Activated naive CD8-positive, alpha-beta T cell treated with anti-CD3 and anti-CD28 coated beads for 36 hours (primary cell): Measurements from ENCODE around the gene CREB3L2. TPM values are rescaled to one million over a fixed set of nuclear protein-coding genes. Genes with fewer than 3 reads are reported as not detected.
"Not testable (repeated sequence)": the region's sequence is repeated elsewhere in the genome, so short reads cannot be mapped to it uniquely, and the experiment has no call there.

Source experiments
- DNase-seq: peaks from one replicate; pipeline ENCODE4 v3.0.0; 2021
- H3K27ac Mint-ChIP-seq: one replicate; pipeline ENCODE4 v1.8.0; 2022; ENCODE audit warnings: mild to moderate bottlenecking, moderate library complexity, mixed read lengths
- H3K27me3 Mint-ChIP-seq: one replicate; pipeline ENCODE4 v1.8.0; 2022; ENCODE audit warnings: mild to moderate bottlenecking, mixed read lengths
- H3K36me3 Mint-ChIP-seq: one replicate; pipeline ENCODE4 v1.8.0; 2021; ENCODE audit warnings: mild to moderate bottlenecking, mixed read lengths
- H3K4me1 Mint-ChIP-seq: one replicate; pipeline ENCODE4 v1.8.0; 2021; ENCODE audit warnings: mixed read lengths
- H3K4me3 Mint-ChIP-seq: one replicate; pipeline ENCODE4 v1.8.0; 2022; ENCODE audit warnings: mild to moderate bottlenecking, moderate library complexity, mixed read lengths
- H3K9me3 Mint-ChIP-seq: one replicate; pipeline ENCODE4 v1.8.0; 2022; ENCODE audit warnings: mixed read lengths
- total RNA-seq, 2 experiments: library from RNA; stranded (reverse); gene quantifications; one replicate each; pipeline ENCODE4 v1.2.3, GENCODE V29; 2021

Gene CREB3L2, protein sequence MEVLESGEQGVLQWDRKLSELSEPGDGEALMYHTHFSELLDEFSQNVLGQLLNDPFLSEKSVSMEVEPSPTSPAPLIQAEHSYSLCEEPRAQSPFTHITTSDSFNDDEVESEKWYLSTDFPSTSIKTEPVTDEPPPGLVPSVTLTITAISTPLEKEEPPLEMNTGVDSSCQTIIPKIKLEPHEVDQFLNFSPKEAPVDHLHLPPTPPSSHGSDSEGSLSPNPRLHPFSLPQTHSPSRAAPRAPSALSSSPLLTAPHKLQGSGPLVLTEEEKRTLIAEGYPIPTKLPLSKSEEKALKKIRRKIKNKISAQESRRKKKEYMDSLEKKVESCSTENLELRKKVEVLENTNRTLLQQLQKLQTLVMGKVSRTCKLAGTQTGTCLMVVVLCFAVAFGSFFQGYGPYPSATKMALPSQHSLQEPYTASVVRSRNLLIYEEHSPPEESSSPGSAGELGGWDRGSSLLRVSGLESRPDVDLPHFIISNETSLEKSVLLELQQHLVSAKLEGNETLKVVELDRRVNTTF
- 10 to 100 TPM; 20.4 to 21.8 TPM for total RNA-seq

DNA sequence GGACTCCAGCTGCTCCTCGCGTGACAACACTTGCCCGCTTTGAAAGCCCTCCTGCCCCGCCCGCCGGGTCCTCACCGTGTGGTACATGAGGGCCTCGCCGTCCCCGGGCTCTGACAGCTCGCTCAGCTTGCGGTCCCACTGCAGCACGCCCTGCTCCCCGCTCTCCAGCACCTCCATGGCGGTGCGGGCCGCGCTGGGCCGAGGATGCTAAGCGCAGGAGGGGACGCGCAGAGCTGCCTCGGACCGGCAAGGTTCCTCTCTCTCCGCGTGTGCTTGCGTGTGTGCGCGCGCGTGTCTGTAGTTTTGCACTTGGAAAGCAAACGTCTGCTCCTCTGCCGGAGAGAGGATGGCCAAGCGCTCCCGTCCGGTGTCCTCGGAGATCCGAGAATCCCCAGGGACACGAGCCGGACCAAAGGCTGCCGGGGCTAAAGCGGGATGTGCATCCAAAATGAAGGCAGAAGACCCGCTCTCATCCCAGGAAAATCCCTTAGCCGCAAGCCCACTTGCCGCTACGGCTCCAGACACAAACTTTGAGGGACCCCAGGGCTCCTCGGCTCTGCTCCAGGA lies at the start of gene CREB3L2:
Gene CREB3L2 (minus strand): TSS at position 558 of the 567 bp plus-strand sequence. CDS start 381 bp downstream, at position 177.
- peak within 1 kb of the TSS; percentile 93 for H3K4me3 Mint-ChIP-seq
- H3K4me1 Mint-ChIP-seq: peaks cover 27% of the 10 kb centered on the region
- H3K36me3 Mint-ChIP-seq: peaks cover 8% of the 10 kb centered on the region
- peak; percentile 77 for DNase-seq
- no peaks in the 10 kb centered on the region for H3K9me3 Mint-ChIP-seq
- H3K27me3 Mint-ChIP-seq: no peaks in the 10 kb centered on the region
- peak within 1 kb of the TSS; percentile 94 for H3K27ac Mint-ChIP-seq

DNA sequence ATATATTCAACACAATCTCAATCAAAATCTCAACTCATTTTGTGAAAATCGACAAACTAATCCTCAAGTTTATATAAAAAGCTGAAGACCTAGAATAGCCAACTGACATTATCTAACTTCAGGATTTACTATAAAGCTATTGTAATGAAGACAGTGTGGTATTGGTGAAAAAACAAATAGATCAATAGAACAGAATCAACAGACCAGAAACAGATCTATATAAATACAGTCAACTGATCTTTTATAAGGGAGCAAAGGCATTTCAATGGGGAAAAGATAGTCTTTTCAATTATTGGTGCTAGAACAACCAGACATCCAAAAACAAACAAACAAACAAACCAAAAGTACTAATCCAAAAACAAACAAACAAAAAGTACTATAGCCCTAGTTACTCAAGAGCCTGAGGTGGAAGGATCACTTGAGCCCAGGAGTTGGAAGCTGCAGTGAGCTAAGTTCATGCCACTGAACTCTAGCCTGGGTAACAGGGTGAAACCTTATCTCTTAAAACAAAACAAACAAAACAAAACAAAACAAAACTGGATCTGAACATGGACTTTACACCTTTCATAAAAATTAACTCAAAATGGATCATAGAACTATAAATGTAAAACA lies 47.7 kb upstream of the CREB3L2 start:
- Mint-ChIP-seq H3K9me3 (peaks cover 2% of the 10 kb centered on the region), H3K27me3 (peaks cover 13% of the 10 kb centered on the region), H3K4me1 (no peaks in the 10 kb centered on the region), H3K4me3 (no peak overlapping the region), H3K36me3 (no peaks in the 10 kb centered on the region), H3K27ac (no peak overlapping the region)
- no peak for DNase-seq

DNA sequence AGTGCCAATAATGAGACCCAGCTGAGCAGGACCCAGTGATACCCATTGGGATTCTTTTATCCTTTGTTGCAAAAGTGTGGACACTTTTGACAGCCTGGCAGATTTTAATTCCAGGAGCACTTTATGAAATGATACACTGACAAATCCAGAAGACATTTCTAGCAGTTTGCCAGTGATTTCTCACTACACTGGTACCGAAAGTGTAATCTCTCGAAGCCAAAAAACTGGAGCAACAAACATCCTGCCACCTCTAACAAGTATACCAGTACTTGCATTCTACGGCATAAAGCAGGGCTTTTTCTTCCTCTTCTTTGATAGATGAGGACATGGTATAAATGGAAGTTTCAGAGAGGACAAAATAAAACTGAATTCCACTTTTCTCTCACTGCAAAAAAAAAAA lies 46.0 kb upstream of the CREB3L2 start:
- Mint-ChIP-seq H3K4me3 (no peak overlapping the region), H3K36me3 (no peaks in the 10 kb centered on the region), H3K27ac (no peak overlapping the region), H3K27me3 (peaks cover 13% of the 10 kb centered on the region), H3K4me1 (no peaks in the 10 kb centered on the region), H3K9me3 (peaks cover 2% of the 10 kb centered on the region)
- no peak for DNase-seq

DNA sequence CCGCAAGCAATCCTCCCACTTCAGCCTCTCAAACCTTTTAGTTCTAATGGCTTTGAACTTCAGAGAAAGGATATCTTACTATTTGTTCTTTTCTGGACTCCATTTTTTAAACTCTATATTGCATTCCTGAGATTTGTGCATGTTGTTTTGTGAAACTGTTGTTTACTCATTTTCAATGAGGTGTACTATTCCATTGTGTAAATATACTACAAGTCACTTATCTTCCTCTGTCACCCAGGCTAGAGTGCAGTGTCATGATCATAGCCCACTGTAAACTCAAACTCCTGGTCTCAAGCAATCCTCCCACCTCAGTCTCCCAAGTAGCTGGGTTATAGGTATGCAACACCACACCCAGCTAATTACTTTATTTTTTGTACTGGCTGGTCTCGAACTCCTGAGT lies 43.0 kb upstream of the CREB3L2 start:
- H3K4me1 Mint-ChIP-seq: no peaks in the 10 kb centered on the region
- H3K27ac Mint-ChIP-seq: no peak overlapping the region
- no peaks in the 10 kb centered on the region for H3K36me3 Mint-ChIP-seq
- H3K4me3 Mint-ChIP-seq: no peak overlapping the region
- H3K9me3 Mint-ChIP-seq: peaks cover 3% of the 10 kb centered on the region
- no peak for DNase-seq
- H3K27me3 Mint-ChIP-seq: peaks cover 11% of the 10 kb centered on the region

DNA sequence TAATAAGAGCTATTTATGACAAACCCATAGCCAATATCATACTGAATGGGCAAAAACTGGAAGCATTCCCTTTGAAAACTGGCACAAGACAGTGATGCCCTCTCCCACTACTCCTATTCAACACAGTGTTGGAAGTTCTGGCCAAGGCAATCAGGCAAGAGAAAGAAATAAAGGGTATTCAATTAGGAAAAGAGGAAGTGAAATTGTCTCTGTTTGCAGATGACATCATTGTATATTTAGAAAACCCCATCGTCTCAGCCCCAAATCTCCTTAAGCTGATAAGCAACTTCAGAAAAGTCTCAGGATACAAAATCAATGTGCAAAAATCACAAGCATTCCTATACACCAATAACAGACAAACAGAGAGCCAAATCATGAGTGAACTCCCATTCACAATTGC lies 38.2 kb upstream of the CREB3L2 start:
- H3K27me3 Mint-ChIP-seq: peaks cover 20% of the 10 kb centered on the region
- not testable (repeated sequence) for H3K27ac Mint-ChIP-seq, H3K4me3 Mint-ChIP-seq, H3K4me1 Mint-ChIP-seq, DNase-seq, H3K9me3 Mint-ChIP-seq, H3K36me3 Mint-ChIP-seq

DNA sequence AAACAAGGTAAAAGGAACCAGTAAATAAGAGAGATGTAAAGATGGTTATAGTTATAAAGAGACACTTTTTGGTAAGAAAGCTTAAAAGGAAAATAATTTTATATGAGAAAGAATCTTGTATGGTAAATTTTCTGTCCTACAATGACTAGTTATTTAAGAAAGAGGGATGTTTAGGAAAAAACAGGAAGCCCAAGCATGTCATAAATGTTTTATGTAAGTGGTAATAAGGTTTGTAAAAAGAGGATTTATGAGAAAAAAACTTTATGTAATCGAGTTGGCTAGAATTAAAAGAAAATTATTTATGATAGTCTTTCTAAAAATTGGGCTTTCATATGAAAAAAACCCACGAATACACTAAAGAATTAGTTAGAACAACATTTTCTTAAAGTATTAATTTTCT lies 34.2 kb upstream of the CREB3L2 start:
- Mint-ChIP-seq H3K27ac (no peak overlapping the region), H3K9me3 (peaks cover 8% of the 10 kb centered on the region), H3K4me3 (no peak overlapping the region), H3K36me3 (peaks cover 3% of the 10 kb centered on the region), H3K27me3 (peaks cover 16% of the 10 kb centered on the region), H3K4me1 (peaks cover 2% of the 10 kb centered on the region)
- DNase-seq: no peak

DNA sequence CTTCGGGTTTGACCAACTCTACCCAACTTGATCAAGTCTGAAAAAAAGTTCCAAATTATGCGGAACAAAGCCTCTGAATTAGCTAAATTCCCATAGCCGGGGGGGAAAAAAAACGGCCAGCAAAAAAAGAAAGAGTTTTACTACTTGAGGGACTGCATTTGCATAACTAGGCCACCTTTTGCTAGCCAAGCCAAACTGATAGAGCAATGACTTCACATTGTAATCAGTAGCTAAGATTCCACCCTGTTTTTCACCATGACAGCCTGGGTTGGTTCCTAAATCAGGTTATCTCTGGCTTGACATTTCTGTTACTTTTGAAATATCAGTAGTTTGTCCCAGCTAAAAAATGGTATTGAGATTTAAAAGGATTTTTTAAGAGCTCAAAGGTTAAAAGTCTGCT lies 31.4 kb upstream of the CREB3L2 start:
- H3K4me3 Mint-ChIP-seq: no peak overlapping the region
- H3K36me3 Mint-ChIP-seq: peaks cover 2% of the 10 kb centered on the region
- no peak overlapping the region for H3K27ac Mint-ChIP-seq
- DNase-seq: no peak
- H3K9me3 Mint-ChIP-seq: peaks cover 7% of the 10 kb centered on the region
- H3K27me3 Mint-ChIP-seq: peaks cover 6% of the 10 kb centered on the region
- peaks cover 2% of the 10 kb centered on the region for H3K4me1 Mint-ChIP-seq

DNA sequence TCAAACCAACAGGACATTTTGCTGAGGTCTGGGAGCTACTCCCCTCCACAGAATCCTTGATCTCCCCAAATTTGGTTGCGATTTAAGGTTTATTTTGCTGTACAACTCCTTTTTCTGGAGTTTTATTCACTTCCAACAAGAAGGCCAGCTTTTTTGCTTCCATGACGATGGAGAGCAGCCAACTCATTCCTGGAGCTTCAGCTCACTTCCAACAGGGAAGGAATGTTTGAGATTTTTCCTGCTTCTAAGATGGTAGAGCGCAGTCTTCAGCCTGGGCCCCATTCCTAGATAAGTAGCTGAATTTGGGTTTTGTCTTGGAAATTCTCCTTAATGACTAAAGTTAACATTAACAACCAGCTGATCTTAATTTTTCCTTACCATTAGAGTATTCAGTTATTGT lies 30.9 kb upstream of the CREB3L2 start:
- Mint-ChIP-seq H3K4me1 (peaks cover 2% of the 10 kb centered on the region), H3K4me3 (no peak overlapping the region), H3K36me3 (peaks cover 2% of the 10 kb centered on the region), H3K9me3 (peaks cover 7% of the 10 kb centered on the region), H3K27me3 (peaks cover 6% of the 10 kb centered on the region), H3K27ac (no peak overlapping the region)
- DNase-seq: no peak

DNA sequence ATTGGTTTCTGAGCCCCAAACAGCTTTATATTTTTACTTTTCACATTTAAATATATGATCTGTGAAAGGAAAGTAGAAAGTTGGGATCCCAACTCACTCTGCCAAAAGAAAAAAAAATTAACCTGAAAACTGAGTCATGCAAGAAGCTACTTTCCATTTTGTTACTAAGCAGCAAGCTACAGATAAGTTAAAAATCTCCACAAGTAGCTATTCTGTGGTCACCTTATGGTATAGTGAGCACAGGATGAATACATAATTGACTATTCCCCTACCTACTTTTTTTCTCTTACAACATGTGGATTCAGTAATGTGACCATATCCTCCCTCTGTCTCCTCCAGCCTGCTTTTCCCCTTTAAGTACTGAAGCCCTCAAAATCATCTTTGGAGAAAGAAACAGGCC lies 30.3 kb upstream of the CREB3L2 start:
- peaks cover 2% of the 10 kb centered on the region for H3K4me1 Mint-ChIP-seq
- peaks cover 2% of the 10 kb centered on the region for H3K36me3 Mint-ChIP-seq
- H3K27ac Mint-ChIP-seq: no peak overlapping the region
- H3K27me3 Mint-ChIP-seq: peaks cover 6% of the 10 kb centered on the region
- no peak overlapping the region for H3K4me3 Mint-ChIP-seq
- no peak for DNase-seq
- H3K9me3 Mint-ChIP-seq: peaks cover 7% of the 10 kb centered on the region

DNA sequence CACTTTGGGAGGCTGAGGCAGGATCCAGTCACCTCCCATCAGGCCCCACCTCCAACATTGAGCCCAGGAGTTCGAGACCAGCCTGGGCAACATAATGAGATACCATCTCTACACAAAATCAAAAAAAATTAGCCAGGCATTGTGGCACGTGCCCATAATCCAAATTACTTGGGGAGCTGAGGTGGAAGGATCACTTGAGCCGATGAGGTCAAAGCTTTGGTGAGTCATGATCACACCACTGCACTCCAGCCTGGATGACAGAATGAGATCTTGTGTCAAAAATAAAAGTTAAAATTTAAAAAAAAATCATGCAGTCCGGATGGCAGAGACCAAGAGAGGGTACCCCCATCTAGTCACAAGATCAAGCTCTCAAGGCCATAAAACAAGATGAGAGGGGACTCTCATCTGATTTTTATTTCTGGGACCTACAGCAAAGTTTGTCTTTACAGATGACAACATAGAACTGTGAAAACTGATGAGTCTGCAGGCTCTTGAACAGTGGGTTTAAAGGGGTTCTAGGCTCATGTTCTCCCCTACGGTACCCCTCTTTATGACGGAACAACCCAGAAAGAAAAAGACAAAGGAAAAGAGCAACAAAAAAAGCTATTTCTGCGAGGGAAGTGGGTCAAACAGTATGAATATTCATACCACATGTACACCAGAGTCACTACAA lies 28.9 kb upstream of the CREB3L2 start:
- Mint-ChIP-seq H3K27ac (no peak overlapping the region), H3K36me3 (peaks cover 2% of the 10 kb centered on the region), H3K4me3 (no peak overlapping the region), H3K4me1 (peaks cover 2% of the 10 kb centered on the region), H3K27me3 (no peaks in the 10 kb centered on the region), H3K9me3 (peaks cover 2% of the 10 kb centered on the region)
- DNase-seq: no peak

DNA sequence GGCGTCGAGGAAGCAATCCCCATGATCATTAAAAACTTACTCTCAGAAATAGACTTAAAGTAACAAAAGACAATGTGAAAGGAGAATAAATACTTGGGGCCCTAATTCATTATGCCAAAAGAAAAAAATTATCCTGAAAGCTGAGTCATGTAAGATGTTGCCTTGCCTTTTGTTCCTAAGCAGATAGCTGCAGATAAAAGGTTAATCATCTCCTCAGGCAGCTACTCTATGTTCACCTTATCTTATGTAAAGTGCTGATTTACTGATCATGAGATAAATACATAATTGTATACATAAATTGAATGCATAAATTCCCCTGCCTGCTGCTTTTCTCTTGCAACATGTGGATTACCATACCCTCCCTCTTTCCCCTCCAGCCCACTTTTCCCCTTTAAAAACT lies 28.1 kb upstream of the CREB3L2 start:
- Mint-ChIP-seq H3K27ac (no peak overlapping the region), H3K36me3 (peaks cover 2% of the 10 kb centered on the region), H3K4me3 (no peak overlapping the region), H3K4me1 (peaks cover 2% of the 10 kb centered on the region), H3K27me3 (no peaks in the 10 kb centered on the region), H3K9me3 (peaks cover 6% of the 10 kb centered on the region)
- DNase-seq: no peak

DNA sequence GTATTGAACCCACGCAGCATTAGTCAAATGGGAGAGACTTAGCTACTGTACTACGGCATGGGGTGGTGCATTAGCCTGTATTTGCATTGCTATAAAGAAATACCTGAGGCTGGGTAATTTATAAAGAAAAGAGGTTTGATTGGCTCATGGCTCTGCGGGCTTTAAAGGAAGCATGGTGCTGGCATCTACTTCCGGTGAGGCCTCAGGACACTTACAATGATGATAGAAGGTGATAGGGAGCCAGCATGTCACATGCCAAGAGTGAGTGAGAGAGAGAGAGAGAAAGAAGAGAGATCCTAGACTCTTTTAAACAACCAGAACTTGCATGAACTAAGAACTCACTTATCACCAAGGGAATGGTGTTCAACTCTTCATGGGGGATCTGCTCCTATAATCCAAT lies 27.2 kb upstream of the CREB3L2 start:
- H3K4me1 Mint-ChIP-seq: peaks cover 2% of the 10 kb centered on the region

DNA sequence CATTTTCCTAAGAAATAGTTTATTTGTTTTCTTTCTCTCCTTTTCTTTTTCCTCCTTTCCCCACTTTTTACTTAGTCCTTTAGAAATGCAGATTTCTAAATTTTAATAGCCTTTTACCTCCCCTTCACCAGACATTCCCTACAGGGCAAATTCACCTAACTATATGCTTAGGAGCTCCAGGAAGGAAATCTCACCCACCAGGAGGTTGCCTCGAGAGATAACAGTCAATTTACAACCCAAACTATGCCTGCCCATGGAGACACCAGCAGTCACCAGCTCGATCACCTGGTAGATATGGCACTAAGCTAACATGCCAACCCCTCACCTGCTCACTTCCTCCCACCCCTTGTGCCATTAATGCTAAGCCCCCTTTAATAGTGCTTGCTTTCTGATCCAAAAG lies 25.2 kb upstream of the CREB3L2 start:
- Mint-ChIP-seq H3K4me3 (no peak overlapping the region), H3K9me3 (peaks cover 6% of the 10 kb centered on the region), H3K36me3 (no peaks in the 10 kb centered on the region), H3K4me1 (peaks cover 3% of the 10 kb centered on the region), H3K27me3 (no peaks in the 10 kb centered on the region), H3K27ac (no peak overlapping the region)
- DNase-seq: no peak

More for the DNA sequence above, 27.2 kb upstream of the CREB3L2 start:
- Mint-ChIP-seq H3K27me3 (no peaks in the 10 kb centered on the region), H3K9me3 (peaks cover 6% of the 10 kb centered on the region), H3K4me3 (no peak overlapping the region), H3K27ac (no peak overlapping the region), H3K36me3 (no peaks in the 10 kb centered on the region)
- no peak for DNase-seq

DNA sequence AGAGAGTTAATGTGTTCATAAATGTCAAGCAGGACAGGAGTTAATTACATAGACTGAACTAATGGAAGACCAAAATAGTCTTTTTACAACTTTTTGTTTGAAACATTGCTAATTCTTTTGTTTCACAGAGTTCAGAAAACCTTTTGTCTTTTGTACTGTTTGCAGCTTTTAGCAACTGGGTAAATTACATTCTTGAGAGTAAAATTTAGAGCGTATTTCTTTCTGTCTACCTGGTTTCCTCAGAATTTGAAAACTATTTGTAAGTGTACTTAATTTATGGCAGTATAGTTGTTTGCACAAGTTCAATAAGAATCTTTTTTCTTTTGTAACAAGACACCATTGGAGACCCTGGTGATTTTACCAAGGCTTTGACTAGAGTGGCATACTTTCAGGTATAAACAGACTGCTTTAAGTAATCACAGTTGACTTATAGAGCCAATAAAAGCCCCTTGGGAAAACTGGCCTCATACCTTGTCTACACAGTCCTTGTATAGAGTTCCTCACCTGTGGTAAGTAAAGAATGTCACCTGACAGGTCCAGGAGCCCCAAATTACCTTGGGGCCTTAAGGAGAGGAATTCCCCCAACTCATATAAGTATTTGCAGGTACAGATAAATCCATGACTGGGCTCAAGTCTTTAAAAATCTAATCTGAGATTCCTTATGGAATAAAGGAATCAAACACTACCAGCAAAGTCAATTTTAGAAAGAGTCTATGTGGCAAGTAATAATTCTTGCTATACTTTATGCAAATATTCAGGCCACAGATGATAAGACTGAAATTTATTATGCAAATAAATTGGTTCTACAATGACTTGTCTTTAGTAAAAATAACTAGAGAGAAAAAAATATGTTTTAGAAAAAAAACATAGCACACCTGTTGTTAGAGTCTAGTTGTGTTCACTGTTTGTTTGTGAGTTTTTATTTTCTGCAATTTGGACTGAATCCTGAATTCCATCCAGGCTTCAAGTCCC lies 23.6 kb upstream of the CREB3L2 start:
- Mint-ChIP-seq H3K4me3 (no peak overlapping the region), H3K9me3 (peaks cover 6% of the 10 kb centered on the region), H3K27me3 (no peaks in the 10 kb centered on the region), H3K36me3 (no peaks in the 10 kb centered on the region), H3K27ac (no peak overlapping the region), H3K4me1 (peaks cover 3% of the 10 kb centered on the region)
- DNase-seq: no peak
